NCI-H1436 (cell line): ENCODE results near the gene SELENBP1.
"Not testable (repeated sequence)": the region's sequence is repeated elsewhere in the genome, so short reads cannot be mapped to it uniquely, and the experiment has no call there.

ENCODE experiments used
- DNase-seq: peaks from one replicate; lab custom pipeline; 2025; lab: John Stamatoyannopoulos, UW

The SELENBP1 gene

GRCh38 chr1:151377150-151377884, 4.8 kb upstream of the SELENBP1 start:
- no peak for DNase-seq

GRCh38 chr1:151373196-151373595, 691 bp upstream of the SELENBP1 start:
- no peak for DNase-seq

DNA sequence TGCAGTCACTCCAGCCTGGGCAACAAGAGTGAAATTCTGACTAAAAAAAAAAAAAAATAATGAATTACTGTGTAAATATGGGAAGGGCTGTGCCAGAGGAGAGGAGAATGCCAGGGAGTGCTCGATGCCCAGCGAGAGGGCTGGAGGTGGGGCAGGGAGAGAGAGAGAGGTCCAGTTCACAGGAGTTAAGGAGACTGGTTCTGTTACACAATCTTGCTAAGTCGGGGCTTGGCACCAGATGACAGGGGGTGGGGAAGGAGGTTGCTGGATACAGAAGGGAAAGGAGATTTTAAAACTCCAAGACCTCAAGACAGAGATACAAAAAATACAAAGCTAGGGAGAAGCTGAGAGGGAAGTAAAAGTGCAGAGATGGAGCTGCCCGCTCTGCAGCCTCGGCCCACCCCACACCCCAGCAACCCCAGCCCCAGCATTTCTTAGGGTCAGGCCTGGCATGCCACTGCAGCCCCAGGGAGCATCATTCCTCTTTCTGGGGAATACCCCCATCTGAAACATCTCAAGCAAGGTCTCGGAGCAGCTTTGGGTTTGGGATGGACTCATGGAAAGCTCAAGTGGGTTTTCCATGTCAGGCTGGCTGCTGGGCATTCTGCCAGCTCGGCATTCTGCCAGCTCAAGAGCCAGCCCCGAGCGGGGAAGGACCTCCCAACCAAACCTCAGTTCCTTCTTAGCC, 991 bp downstream of the SELENBP1 start:
- DNase-seq = no peak

DNA sequence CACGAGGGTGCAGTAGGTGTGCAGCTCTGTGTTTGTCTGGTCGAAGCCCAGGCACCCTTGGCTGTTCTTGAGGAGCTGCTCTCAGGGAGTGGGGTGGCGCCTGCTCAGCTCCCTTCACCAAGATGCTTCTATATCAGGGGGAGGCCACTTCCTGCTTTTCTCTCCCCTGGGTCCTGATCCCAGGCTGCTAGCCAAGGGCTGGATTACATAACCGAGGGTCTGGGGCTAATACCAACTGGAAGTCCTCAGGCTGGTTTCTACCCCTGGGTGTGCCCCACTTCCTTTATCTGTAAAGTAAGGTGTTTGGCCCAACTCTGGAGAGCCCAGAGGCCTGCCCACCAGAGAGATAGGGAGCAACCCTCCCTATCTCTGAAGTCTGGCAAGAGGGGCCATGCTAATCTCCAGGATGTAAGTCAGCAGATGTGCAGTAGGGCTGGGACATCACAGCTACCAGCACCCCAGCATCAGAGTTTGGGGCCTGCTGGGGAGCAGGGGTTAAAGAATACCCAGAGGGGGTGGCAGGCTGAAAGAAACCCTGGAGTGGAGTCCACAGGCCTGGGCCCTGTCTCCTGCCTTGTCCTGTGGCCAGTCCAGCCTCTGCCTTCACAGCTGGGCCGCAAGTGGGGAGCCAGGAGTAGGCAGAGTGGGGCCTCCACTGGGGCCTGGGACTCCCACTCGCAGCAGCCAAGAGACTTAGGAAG, 2.1 kb downstream of the SELENBP1 start:
- DNase-seq = no peak

DNA sequence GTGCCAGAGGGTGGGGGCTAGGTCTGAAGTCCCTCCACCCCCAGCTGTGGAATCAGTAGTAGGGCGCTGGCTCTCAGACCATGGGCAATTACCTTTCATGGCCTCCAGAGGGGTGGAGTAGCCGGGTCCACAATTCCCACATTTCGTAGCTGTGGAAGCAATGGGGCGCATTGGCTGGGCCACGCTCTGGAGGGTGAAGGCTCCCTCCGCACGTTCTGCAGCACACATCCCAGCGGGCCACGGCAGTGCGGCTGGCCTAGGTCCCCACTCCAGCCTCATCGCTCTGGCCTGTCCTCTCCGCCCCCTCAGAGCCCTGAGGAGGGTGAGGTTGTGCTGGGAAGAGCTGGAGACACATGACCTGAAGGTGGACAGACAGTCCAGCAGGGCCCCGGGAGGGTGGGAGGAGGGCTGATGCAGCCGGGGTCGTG, 2.9 kb downstream of the SELENBP1 start:
- no peak for DNase-seq

- no peak for DNase-seq
These were observed 3.2 kb downstream of the SELENBP1 start for GRCh38 chr1:151369302-151369610.

- no peak for DNase-seq
These were observed 3.9 kb downstream of the SELENBP1 start for GRCh38 chr1:151368393-151369301.

GRCh38 chr1:151367658-151368392, 4.7 kb downstream of the SELENBP1 start:
- DNase-seq = no peak

GRCh38 chr1:151364996-151365395, 7.5 kb downstream of the SELENBP1 start:
- no peak for DNase-seq

- no peak for DNase-seq
These were observed 10.0 kb downstream of the SELENBP1 start for GRCh38 chr1:151362308-151363155.

GRCh38 chr1:151361883-151362282, 10.6 kb downstream of the SELENBP1 start:
- DNase-seq = no peak

GRCh38 chr1:151356696-151357095, 15.8 kb downstream of the SELENBP1 start:
- no peak for DNase-seq

DNA sequence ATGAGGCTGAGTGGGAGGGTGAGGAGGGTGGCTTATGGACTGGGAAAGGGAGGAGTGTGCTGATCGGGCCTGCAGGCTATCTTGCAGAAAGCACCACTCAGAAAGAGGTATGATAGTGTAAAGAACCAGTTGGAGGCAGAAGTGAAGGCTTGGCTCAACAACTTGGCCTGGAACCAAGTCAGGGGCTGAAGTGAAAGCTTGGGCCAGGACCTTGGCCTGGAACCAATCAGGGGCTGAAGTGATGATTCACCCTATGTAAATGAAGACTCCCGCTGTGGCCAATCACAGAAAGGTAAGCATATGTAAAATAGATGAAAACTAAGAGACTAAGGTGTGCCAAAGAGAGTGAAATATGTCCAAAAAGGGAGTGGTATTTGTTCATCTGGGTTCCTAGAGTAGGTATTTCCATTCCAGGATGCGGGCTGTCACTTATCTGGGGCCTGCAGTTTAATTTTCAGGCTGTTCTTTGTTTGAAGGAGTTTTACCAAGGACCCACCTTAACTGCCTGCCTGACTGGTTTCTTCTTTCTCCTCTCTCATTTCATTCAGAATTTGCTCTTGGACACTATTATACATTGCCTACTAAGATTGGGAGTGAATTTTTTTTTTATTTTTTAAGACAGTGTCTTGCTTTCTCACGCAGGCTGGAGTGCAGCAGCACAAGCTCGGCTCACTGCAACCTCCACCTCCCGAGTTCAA, 20.3 kb downstream of the SELENBP1 start:
- DNase-seq = no peak

- not testable (repeated sequence) for DNase-seq
These were observed 22.2 kb downstream of the SELENBP1 start for GRCh38 chr1:151350323-151350722.

- no peak for DNase-seq
These were observed 24.8 kb downstream of the SELENBP1 start for GRCh38 chr1:151347523-151348246.

DNA sequence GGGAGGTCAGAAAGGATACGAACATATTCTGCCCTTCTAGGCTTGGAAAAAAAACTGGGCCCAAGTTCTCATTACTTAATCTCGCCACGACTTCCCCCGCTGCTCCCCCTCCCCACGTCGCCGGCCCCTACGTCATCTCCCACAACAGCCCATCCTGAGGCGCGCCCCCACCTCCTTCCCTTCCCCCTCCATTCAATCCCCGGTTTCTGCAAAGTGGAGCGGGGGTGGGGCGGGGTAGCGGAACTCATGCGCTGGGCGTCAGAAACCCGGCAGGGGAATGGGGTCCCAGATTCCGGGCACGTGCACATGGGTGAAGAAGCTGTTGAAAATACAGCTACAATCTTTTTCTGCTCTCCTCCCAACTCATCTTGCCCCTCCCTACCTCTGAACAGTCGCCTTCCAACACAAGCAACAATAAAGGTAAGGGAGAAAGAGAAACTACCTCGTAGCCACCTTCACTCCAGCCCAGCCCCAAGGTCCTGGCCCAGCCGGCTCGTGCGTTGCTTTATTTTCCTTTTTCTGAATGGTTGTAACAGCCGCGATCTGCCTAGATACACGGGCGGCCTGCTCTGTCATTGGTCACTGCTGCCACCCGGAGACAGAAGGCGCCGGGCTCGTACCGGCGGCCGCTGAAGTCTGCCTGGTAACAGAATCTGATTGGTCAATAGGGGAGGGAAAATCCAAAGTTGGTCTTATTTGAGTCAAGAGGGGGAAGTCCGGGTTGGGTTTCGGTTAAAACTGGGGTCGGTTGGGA, 25.6 kb downstream of the SELENBP1 start, which contains the start of gene RFX5:
TSS of gene RFX5 (minus strand) at position 484 of the 754 bp plus-strand sequence. CDS start 932 bp downstream, outside the sequence.
- DNase-seq = peak; percentile 95

DNA sequence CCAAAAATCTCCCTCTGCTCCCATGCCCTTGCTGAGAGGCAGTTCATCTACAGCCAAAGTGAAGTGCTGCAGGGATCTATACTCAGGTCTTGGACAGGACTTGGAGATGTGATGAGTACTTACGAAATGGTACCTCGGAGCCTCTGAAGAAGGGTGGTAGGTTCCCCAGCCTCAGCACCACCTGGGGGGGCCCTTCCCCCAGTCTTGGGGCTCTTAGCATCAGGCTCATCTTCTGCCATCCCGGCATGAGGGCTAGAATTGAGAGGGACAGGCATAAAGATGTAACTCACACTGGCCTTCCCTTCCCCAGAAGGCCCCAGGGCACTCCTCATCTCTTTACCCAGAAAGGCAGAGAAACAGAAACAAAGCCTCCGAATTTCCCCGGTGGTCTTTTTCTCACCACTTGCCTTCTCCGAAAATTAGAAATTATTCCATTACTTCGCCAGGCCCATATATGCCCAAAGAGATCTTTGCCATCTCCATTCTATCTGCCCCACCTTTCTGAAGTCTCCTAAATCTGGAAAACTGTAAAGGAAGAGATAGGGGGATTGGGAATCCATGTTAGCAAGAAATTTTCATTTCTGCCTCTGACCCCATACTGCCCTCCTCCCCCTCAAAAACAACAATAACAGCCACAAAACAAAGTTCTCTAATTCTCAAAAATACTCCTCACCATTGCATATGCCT, 26.3 kb downstream of the SELENBP1 start:
- no peak for DNase-seq

DNA sequence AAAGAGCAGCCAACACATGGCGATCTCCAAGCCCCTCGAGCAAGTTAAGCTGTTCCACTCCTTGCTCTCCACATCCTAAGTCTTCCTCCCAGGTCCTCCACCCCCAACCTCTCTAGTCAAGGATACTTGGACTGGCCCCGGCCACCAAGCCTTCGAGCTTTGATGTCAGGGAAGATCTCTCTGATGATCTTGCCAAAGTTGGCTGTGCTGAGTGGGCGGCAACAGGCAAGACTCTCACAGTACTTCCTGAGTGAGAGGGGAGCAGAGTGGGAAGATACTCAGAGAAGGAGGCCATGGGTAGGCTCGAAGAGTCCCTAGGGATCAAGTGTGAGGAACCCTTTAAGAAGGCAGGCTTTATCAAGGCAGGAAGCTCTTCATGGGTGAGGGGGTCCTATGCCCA, 28.2 kb downstream of the SELENBP1 start:
- DNase-seq = no peak
